Measurements from ENCODE around the gene SRPK1. TPM values are rescaled to one million over a fixed set of nuclear protein-coding genes. Genes with fewer than 3 reads are reported as not detected.

SRPK1 gene
- total RNA-seq, 1 experiment from 2014 or later, result 100 TPM

DNA sequence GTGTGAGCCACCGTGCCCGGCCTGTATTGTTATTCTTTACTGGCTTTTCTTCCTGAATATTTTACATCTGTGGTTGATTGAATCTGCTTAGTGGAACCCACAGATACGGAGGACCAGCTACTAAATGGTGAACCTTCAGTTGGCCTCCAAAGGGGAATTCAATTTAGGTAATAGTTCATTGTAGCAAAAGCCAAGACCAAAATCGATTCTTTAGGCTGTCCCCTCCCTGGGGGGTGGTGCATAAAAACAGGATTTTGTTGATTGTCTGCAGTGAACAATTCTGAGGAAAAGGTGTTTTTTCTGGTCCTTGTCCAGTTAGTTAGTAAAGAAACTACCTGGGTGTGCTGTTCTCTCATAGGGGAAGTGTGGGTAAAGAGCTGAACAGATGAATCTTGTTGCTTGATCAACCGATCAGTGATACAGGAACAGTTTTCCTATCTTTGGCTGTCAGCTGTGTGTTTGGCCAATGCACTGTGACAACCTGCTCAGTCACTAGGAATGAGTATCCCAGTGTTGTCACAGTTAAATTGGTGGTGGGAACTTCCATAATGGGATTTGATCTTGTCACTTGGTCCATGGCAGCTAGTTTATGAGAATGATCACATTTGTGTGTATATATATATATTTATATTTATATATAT, 96.2 kb downstream of the SRPK1 start:
- Histone ChIP-seq H3K79me2 (ENCODE audit: low read length) (no peaks in the 10 kb centered on the region), H3K4me2 (ENCODE audit: low read length) (no peak overlapping the region), H3K4me3 (ENCODE audit: low read length) (no peak overlapping the region), H3K27ac (ENCODE audit: low read length) (no peak overlapping the region), H3K27me3 (ENCODE audit: low read length) (no peaks in the 10 kb centered on the region), H4K20me1 (ENCODE audit: low read length) (no peaks in the 10 kb centered on the region), H2AFZ (ENCODE audit: low read length) (no peak overlapping the region), H3K9me3 (ENCODE audit: low read length) (no peaks in the 10 kb centered on the region), H3F3A (ENCODE audit: low read length, unreplicated experiment) (no peaks in the 10 kb centered on the region), H3K4me1 (ENCODE audit: insufficient read depth, low read length) (no peaks in the 10 kb centered on the region), H3K9ac (ENCODE audit: low read length) (no peak overlapping the region), H3K9me2 (replicated peaks; ENCODE audit: low read length) (no peaks in the 10 kb centered on the region), H3K36me3 (ENCODE audit: low read depth, low read length) (no peaks in the 10 kb centered on the region)
- DNase-seq (no peak), ATAC-seq (no peak)
- intact Hi-C loops (cut with micrococcal nuclease), result no loop called here
- POLR2A ChIA-PET (ENCODE audit: unreplicated experiment), result no interaction called here
- CTCF ChIA-PET, result no interaction called here
- BruUV-seq (replicated peaks), result no TSS peak
- TF ChIP-seq, protein P1, sequence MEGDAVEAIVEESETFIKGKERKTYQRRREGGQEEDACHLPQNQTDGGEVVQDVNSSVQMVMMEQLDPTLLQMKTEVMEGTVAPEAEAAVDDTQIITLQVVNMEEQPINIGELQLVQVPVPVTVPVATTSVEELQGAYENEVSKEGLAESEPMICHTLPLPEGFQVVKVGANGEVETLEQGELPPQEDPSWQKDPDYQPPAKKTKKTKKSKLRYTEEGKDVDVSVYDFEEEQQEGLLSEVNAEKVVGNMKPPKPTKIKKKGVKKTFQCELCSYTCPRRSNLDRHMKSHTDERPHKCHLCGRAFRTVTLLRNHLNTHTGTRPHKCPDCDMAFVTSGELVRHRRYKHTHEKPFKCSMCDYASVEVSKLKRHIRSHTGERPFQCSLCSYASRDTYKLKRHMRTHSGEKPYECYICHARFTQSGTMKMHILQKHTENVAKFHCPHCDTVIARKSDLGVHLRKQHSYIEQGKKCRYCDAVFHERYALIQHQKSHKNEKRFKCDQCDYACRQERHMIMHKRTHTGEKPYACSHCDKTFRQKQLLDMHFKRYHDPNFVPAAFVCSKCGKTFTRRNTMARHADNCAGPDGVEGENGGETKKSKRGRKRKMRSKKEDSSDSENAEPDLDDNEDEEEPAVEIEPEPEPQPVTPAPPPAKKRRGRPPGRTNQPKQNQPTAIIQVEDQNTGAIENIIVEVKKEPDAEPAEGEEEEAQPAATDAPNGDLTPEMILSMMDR (conservative IDR thresholded peaks at IDR 0.05; ENCODE audit: low read depth, low read length), result no peak
- TF ChIP-seq EZH2phosphoT487 (IDR thresholded peaks at IDR 0.05; ENCODE audit: borderline replicate concordance, low read length) (no peak), EZH2 (IDR thresholded peaks at IDR 0.05; ENCODE audit: low read length, unreplicated experiment) (no peak)

DNA sequence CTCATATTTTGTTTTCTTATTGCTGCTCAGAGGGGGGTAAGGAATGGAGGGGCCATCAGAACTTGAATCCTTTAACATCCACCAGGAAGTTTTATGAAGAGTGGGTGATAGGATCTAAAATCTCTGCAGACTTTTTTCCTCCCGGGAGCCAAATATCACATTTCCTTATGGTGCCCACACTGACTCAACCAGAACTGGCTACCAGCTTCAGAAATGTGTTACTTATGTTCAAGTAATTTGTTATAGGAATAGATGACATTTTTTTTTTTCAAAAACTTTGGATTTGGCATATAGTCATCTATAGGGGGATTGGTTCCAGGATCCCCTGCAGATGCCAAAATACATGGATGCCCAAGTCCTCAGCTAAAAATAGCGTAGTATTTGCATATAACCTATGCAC, 97.3 kb downstream of the SRPK1 start:
- H3K4me2 ChIP-seq (ENCODE audit: low read length), result no peak overlapping the region

DNA sequence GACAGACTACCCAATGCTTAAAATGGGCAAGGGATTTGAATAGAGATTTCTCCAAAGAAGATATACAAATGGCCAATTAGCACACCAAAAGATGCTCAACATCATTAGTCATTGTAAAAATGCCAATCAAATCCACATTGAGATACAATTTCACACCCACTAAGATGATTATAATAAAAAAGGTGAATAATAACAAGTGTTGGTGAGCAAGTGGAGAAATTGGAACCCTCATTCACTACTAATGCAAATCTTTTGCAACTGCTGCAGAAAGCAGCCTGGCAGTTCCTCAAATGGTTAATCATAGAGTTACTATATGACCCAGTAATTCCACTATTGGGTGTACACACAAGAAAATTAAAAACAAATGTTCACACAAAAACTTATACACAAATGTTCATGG, 103.4 kb downstream of the SRPK1 start:
- Histone ChIP-seq H3K9me2 (replicated peaks; ENCODE audit: low read length) (no peaks in the 10 kb centered on the region), H3F3A (ENCODE audit: low read length, unreplicated experiment) (no peaks in the 10 kb centered on the region), H3K4me1 (ENCODE audit: insufficient read depth, low read length) (no peaks in the 10 kb centered on the region), H3K9ac (ENCODE audit: low read length) (no peak overlapping the region), H3K27me3 (ENCODE audit: low read length) (no peaks in the 10 kb centered on the region), H3K36me3 (ENCODE audit: low read depth, low read length) (no peaks in the 10 kb centered on the region), H3K79me2 (ENCODE audit: low read length) (no peaks in the 10 kb centered on the region), H3K4me3 (ENCODE audit: low read length) (no peak overlapping the region), H2AFZ (ENCODE audit: low read length) (no peak overlapping the region), H4K20me1 (ENCODE audit: low read length) (no peaks in the 10 kb centered on the region), H3K9me3 (ENCODE audit: low read length) (no peaks in the 10 kb centered on the region), H3K4me2 (ENCODE audit: low read length) (no peak overlapping the region), H3K27ac (ENCODE audit: low read length) (no peak overlapping the region)
- POLR2A ChIA-PET (ENCODE audit: unreplicated experiment), result no interaction called here
- ATAC-seq (no peak), DNase-seq (no peak)
- CTCF ChIA-PET, result no interaction called here
- no peak for TF ChIP-seq EZH2phosphoT487 (IDR thresholded peaks at IDR 0.05; ENCODE audit: borderline replicate concordance, low read length)
- intact Hi-C loops (cut with micrococcal nuclease), result no loop called here
- no TSS peak for BruUV-seq (replicated peaks)

More for the DNA sequence above, 97.3 kb downstream of the SRPK1 start:
- no peaks in the 10 kb centered on the region for H4K20me1 ChIP-seq (ENCODE audit: low read length)
- ChIA-PET CTCF (no interaction called here), POLR2A (ENCODE audit: unreplicated experiment) (no interaction called here)
- H3K4me1 ChIP-seq (ENCODE audit: insufficient read depth, low read length), result no peaks in the 10 kb centered on the region
- no peak overlapping the region for H3K27ac ChIP-seq (ENCODE audit: low read length)
- no peaks in the 10 kb centered on the region for H3K9me2 ChIP-seq (replicated peaks; ENCODE audit: low read length)
- H3K4me3 ChIP-seq (ENCODE audit: low read length), result no peak overlapping the region
- TF ChIP-seq EZH2 (IDR thresholded peaks at IDR 0.05; ENCODE audit: low read length, unreplicated experiment), result no peak
- no peak for TF ChIP-seq EZH2phosphoT487 (IDR thresholded peaks at IDR 0.05; ENCODE audit: borderline replicate concordance, low read length)
- TF ChIP-seq, protein P1 (conservative IDR thresholded peaks at IDR 0.05; ENCODE audit: low read depth, low read length), result no peak
- H3K79me2 ChIP-seq (ENCODE audit: low read length), result no peaks in the 10 kb centered on the region
- H2AFZ ChIP-seq (ENCODE audit: low read length), result no peak overlapping the region
- BruUV-seq (replicated peaks), result no TSS peak
- intact Hi-C loops (cut with micrococcal nuclease), result no loop called here
- H3F3A ChIP-seq (ENCODE audit: low read length, unreplicated experiment), result no peaks in the 10 kb centered on the region
- no peaks in the 10 kb centered on the region for H3K36me3 ChIP-seq (ENCODE audit: low read depth, low read length)
- DNase-seq, result no peak
- H3K9ac ChIP-seq (ENCODE audit: low read length), result no peak overlapping the region
- no peaks in the 10 kb centered on the region for H3K9me3 ChIP-seq (ENCODE audit: low read length)
- ATAC-seq, result no peak
- H3K27me3 ChIP-seq (ENCODE audit: low read length), result no peaks in the 10 kb centered on the region

Measured in PC-3 (cell line).